WTC11 (cell line): ENCODE measurements around the gene CD34. TPM values are rescaled to one million over a fixed set of nuclear protein-coding genes. Genes with fewer than 3 reads are reported as not detected.

Experiments used
- ATAC-seq: fragments of 200-7000 bp; cut with Tn5 transposase; 2 replicates; pipeline ENCODE4 v1.10.0; 2021; ENCODE audit warnings: mild to moderate bottlenecking, moderate library complexity
- CTCF ChIA-PET: fragments of 300-600 bp; sonication (Branson Sonifier 250); formaldehyde crosslinking; loops from one replicate; lab custom pipeline; 2021; ENCODE audit warnings: antibody characterized with exemption; lab: Charles Lee
- POLR2A ChIA-PET: fragments of 350-600 bp; sonication (Branson Sonifier 250); formaldehyde crosslinking; loops from one replicate; lab custom pipeline; 2021; ENCODE audit warnings: antibody characterized with exemption; lab: Charles Lee
- DNase-seq: peaks from one replicate; pipeline ENCODE4 v3.0.0; 2021; ENCODE audit warnings: low spot score
- H3K27ac Mint-ChIP-seq: 2 replicates; pipeline ENCODE4 v1.8.0; 2021; ENCODE audit warnings: mixed read lengths
- H3K27me3 Mint-ChIP-seq: 2 replicates; pipeline ENCODE4 v1.8.0; 2021; ENCODE audit warnings: low read depth, mild to moderate bottlenecking, moderate library complexity, mixed read lengths
- H3K36me3 Mint-ChIP-seq: 2 replicates; pipeline ENCODE4 v1.8.0; 2021; ENCODE audit warnings: mixed read lengths
- H3K4me1 Mint-ChIP-seq: 2 replicates; pipeline ENCODE4 v1.8.0; 2022; ENCODE audit warnings: mixed read lengths
- H3K4me3 Mint-ChIP-seq: 2 replicates; pipeline ENCODE4 v1.8.0; 2021; ENCODE audit warnings: mild to moderate bottlenecking, moderate library complexity, mixed read lengths
- H3K9me3 Mint-ChIP-seq: 2 replicates; pipeline ENCODE4 v1.8.0; 2021; ENCODE audit warnings: mixed read lengths
- AFF4 ChIP-seq: sonication (generic); formaldehyde crosslinking; IDR thresholded peaks from 2 replicates; pipeline ENCODE4 v1.8.1; 2023; ENCODE audit warnings: mild to moderate bottlenecking, missing genetic modification reagents, borderline replicate concordance
- CREB1 ChIP-seq: sonication (generic); formaldehyde crosslinking; IDR thresholded peaks from 2 replicates; pipeline ENCODE4 v1.8.0; 2023; ENCODE audit warnings: mild to moderate bottlenecking, missing genetic modification reagents
- E2F1 ChIP-seq: sonication (generic); formaldehyde crosslinking; IDR thresholded peaks from 2 replicates; pipeline ENCODE4 v1.8.0; 2022; ENCODE audit warnings: mild to moderate bottlenecking, missing genetic modification reagents
- JAZF1 ChIP-seq: fragments of 250-450 bp; sonication (Bioruptor Pico); IDR thresholded peaks from 2 replicates; pipeline ENCODE4 v1.9.0; 2021; ENCODE audit warnings: moderate library complexity, mild to moderate bottlenecking, inconsistent platforms
- NFYB ChIP-seq: sonication (generic); formaldehyde crosslinking; conservative IDR thresholded peaks from 2 replicates; pipeline ENCODE4 v1.8.0; 2022; ENCODE audit warnings: low read depth, missing genetic modification reagents
- NR3C1 ChIP-seq: sonication (generic); formaldehyde crosslinking; conservative IDR thresholded peaks from 2 replicates; pipeline ENCODE4 v1.8.1; 2023; ENCODE audit warnings: low read depth, mild to moderate bottlenecking, missing genetic modification reagents
- SP1 ChIP-seq: sonication (generic); formaldehyde crosslinking; conservative IDR thresholded peaks from 2 replicates; pipeline ENCODE4 v1.8.1; 2022; ENCODE audit warnings: missing genetic modification reagents
- TEAD1 ChIP-seq: sonication (generic); formaldehyde crosslinking; IDR thresholded peaks from 2 replicates; pipeline ENCODE4 v1.8.0; 2022; ENCODE audit warnings: mild to moderate bottlenecking, missing genetic modification reagents
- ZNF138 ChIP-seq: sonication (generic); formaldehyde crosslinking; conservative IDR thresholded peaks from 2 replicates; pipeline ENCODE4 v1.8.1; 2022; ENCODE audit warnings: mild to moderate bottlenecking, moderate library complexity, missing genetic modification reagents
- ZNF263 ChIP-seq: sonication (generic); formaldehyde crosslinking; IDR thresholded peaks from 2 replicates; pipeline ENCODE4 v1.8.1; 2022; ENCODE audit warnings: low read depth, mild to moderate bottlenecking, moderate library complexity, missing genetic modification reagents
- total RNA-seq: library from RNA; stranded (reverse); gene quantifications from 3 replicates; pipeline ENCODE4 v1.2.3, GENCODE V29; 2021
- TF ChIP-seq, protein P1 (sequence below): sonication (generic); formaldehyde crosslinking; IDR thresholded peaks from 2 replicates; pipeline ENCODE4 v1.8.1; 2023; ENCODE audit warnings: mild to moderate bottlenecking, missing genetic modification reagents, moderate library complexity
- TF ChIP-seq, protein P2 (sequence below): sonication (generic); formaldehyde crosslinking; IDR thresholded peaks from 2 replicates; pipeline ENCODE4 v1.8.0; 2022; ENCODE audit warnings: missing genetic modification reagents

CD34 gene
- total RNA-seq, 1 experiment from 2014 or later: 0.35 TPM

- TF ChIP-seq, protein P1, sequence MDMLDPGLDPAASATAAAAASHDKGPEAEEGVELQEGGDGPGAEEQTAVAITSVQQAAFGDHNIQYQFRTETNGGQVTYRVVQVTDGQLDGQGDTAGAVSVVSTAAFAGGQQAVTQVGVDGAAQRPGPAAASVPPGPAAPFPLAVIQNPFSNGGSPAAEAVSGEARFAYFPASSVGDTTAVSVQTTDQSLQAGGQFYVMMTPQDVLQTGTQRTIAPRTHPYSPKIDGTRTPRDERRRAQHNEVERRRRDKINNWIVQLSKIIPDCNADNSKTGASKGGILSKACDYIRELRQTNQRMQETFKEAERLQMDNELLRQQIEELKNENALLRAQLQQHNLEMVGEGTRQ (CRISPR knock-in tag): no peak
- no peak for TF ChIP-seq NFYB (CRISPR knock-in tag)
- no peak for TF ChIP-seq E2F1 (CRISPR knock-in tag)
- no peak for TF ChIP-seq CREB1 (CRISPR knock-in tag)
- TF ChIP-seq, protein P2, sequence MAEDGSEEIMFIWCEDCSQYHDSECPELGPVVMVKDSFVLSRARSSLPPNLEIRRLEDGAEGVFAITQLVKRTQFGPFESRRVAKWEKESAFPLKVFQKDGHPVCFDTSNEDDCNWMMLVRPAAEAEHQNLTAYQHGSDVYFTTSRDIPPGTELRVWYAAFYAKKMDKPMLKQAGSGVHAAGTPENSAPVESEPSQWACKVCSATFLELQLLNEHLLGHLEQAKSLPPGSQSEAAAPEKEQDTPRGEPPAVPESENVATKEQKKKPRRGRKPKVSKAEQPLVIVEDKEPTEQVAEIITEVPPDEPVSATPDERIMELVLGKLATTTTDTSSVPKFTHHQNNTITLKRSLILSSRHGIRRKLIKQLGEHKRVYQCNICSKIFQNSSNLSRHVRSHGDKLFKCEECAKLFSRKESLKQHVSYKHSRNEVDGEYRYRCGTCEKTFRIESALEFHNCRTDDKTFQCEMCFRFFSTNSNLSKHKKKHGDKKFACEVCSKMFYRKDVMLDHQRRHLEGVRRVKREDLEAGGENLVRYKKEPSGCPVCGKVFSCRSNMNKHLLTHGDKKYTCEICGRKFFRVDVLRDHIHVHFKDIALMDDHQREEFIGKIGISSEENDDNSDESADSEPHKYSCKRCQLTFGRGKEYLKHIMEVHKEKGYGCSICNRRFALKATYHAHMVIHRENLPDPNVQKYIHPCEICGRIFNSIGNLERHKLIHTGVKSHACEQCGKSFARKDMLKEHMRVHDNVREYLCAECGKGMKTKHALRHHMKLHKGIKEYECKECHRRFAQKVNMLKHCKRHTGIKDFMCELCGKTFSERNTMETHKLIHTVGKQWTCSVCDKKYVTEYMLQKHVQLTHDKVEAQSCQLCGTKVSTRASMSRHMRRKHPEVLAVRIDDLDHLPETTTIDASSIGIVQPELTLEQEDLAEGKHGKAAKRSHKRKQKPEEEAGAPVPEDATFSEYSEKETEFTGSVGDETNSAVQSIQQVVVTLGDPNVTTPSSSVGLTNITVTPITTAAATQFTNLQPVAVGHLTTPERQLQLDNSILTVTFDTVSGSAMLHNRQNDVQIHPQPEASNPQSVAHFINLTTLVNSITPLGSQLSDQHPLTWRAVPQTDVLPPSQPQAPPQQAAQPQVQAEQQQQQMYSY: no peak
- no peak for TF ChIP-seq SP1 (CRISPR knock-in tag)
- TF ChIP-seq ZNF138: no peak
- TF ChIP-seq AFF4 (CRISPR knock-in tag): no peak
Measured at GRCh38 chr1:207901041-207901653, 9.8 kb downstream of the CD34 start (continued).

DNA sequence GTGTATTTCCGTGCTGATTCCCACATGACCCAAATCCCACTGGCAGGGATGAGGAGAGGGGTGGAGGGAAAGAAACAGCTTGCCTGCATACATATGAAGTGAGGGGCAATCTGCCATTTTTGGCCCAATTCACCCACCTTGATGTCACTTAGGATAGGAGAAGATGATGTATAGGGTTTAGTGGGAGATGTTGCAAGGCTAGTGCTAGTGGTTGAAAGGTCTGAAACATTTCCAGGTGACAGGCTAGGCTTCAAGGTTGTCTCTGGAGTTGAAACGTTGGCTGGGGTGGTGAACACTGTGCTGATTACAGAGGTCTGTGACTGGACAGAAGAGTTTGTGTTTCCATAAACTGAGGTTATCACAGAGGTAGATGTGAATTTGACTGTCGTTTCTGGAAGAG lies 12.1 kb downstream of the CD34 start:
- H3K4me3 Mint-ChIP-seq: no peak overlapping the region
- ATAC-seq (no peak), DNase-seq (no peak)
- H3K9me3 Mint-ChIP-seq: no peaks in the 10 kb centered on the region
- H3K36me3 Mint-ChIP-seq: no peaks in the 10 kb centered on the region
- TF ChIP-seq ZNF263 (CRISPR knock-in tag): no peak
- TF ChIP-seq, protein P2: no peak
- TF ChIP-seq JAZF1 (CRISPR knock-in tag): no peak
- TF ChIP-seq TEAD1 (CRISPR knock-in tag): no peak
- TF ChIP-seq NR3C1 (CRISPR knock-in tag): no peak
- ChIA-PET CTCF (interaction anchor here (1.7 kb wide), 1 partner anchor 14 kb away, joined by 5 read pairs; no protein-coding TSS in a partner anchor), POLR2A (no interaction called here)
- H3K4me1 Mint-ChIP-seq: peaks cover 4% of the 10 kb centered on the region
- no peaks in the 10 kb centered on the region for H3K27me3 Mint-ChIP-seq
- H3K27ac Mint-ChIP-seq: no peak overlapping the region
